Measurements from ENCODE around the gene RWDD4. TPM values are rescaled to one million over a fixed set of nuclear protein-coding genes. Genes with fewer than 3 reads are reported as not detected.
A peak's percentile ranks its signal among the peaks of the same experiment; 100 is the strongest.

RWDD4 gene
- total RNA-seq, 4 donors from 2014 or later, result 11.8 to 31.2 (median 19.3) TPM

GRCh38 chr4:183610033-183610432 is 49.0 kb downstream of the RWDD4 start:
- no peaks in the 10 kb centered on the region for H3K27me3 ChIP-seq
- TF ChIP-seq CTCF (IDR thresholded peaks at IDR 0.05), result no peak
- TF ChIP-seq POLR2A (IDR thresholded peaks at IDR 0.05), result no peak
- no peak overlapping the region for H3K4me3 ChIP-seq
- H3K4me1 ChIP-seq, result no peaks in the 10 kb centered on the region
- no peaks in the 10 kb centered on the region for H3K9me3 ChIP-seq
- no peak overlapping the region for H3K27ac ChIP-seq
- H3K36me3 ChIP-seq, result no peaks in the 10 kb centered on the region
- no peak for DNase-seq
- intact Hi-C loops (cut with DNase I; ENCODE audit: low total_unique reads), result no loop called here

GRCh38 chr4:183609151-183609550 is 49.8 kb downstream of the RWDD4 start:
- no peak for DNase-seq
- H3K9me3 ChIP-seq, result no peaks in the 10 kb centered on the region
- H3K27me3 ChIP-seq, result no peaks in the 10 kb centered on the region
- no peaks in the 10 kb centered on the region for H3K4me1 ChIP-seq
- no peak for TF ChIP-seq POLR2A (IDR thresholded peaks at IDR 0.05)
- no peak for TF ChIP-seq CTCF (IDR thresholded peaks at IDR 0.05)
- no peaks in the 10 kb centered on the region for H3K36me3 ChIP-seq
- intact Hi-C loops (cut with DNase I; ENCODE audit: low total_unique reads), result no loop called here
- no peak overlapping the region for H3K27ac ChIP-seq
- no peak overlapping the region for H3K4me3 ChIP-seq

GRCh38 chr4:183607894-183608293 is 51.1 kb downstream of the RWDD4 start:
- Histone ChIP-seq H3K4me1 (no peaks in the 10 kb centered on the region), H3K36me3 (no peaks in the 10 kb centered on the region), H3K27me3 (no peaks in the 10 kb centered on the region), H3K27ac (no peak overlapping the region), H3K4me3 (no peak overlapping the region), H3K9me3 (no peaks in the 10 kb centered on the region)
- intact Hi-C loops (cut with DNase I; ENCODE audit: low total_unique reads), result no loop called here
- no peak for DNase-seq
- TF ChIP-seq CTCF (IDR thresholded peaks at IDR 0.05) (no peak), POLR2A (IDR thresholded peaks at IDR 0.05) (no peak)

GRCh38 chr4:183602557-183603027 is 56.4 kb downstream of the RWDD4 start:
- no peak overlapping the region for H3K4me3 ChIP-seq
- no peak overlapping the region for H3K27ac ChIP-seq
- no peaks in the 10 kb centered on the region for H3K36me3 ChIP-seq
- DNase-seq, result no peak
- peak in 1 of 4 experiments; percentile 14 for TF ChIP-seq CTCF (IDR thresholded peaks at IDR 0.05)
- TF ChIP-seq POLR2A (IDR thresholded peaks at IDR 0.05), result no peak
- no peaks in the 10 kb centered on the region for H3K27me3 ChIP-seq
- intact Hi-C loops (cut with DNase I; ENCODE audit: low total_unique reads), result no loop called here
- H3K9me3 ChIP-seq, result no peaks in the 10 kb centered on the region
- H3K4me1 ChIP-seq, result no peaks in the 10 kb centered on the region

GRCh38 chr4:183601381-183601780 is 57.6 kb downstream of the RWDD4 start:
- TF ChIP-seq POLR2A (IDR thresholded peaks at IDR 0.05), result no peak
- no peak for TF ChIP-seq CTCF (IDR thresholded peaks at IDR 0.05)
- H3K27ac ChIP-seq, result no peak overlapping the region
- no peaks in the 10 kb centered on the region for H3K36me3 ChIP-seq
- intact Hi-C loops (cut with DNase I; ENCODE audit: low total_unique reads), result no loop called here
- H3K9me3 ChIP-seq, result no peaks in the 10 kb centered on the region
- H3K4me1 ChIP-seq, result no peaks in the 10 kb centered on the region
- H3K4me3 ChIP-seq, result no peak overlapping the region
- H3K27me3 ChIP-seq, result no peaks in the 10 kb centered on the region
- DNase-seq, result no peak

Data from uterus (tissue), 4 donors.